Gastrocnemius medialis (tissue), 4 donors: Measurements from ENCODE around the gene LHFPL2.
A peak's percentile ranks its signal among the peaks of the same experiment; 100 is the strongest.

ENCODE experiments used
- POLR2A ChIP-seq, 2 donors: fragments of 450-650 bp; IDR thresholded peaks; one replicate each; pipeline ENCODE4 v1.6.1; 2017; ENCODE audit warnings: antibody characterized with exemption in 2 of 2, mild to moderate bottlenecking in 2 of 2, moderate library complexity in 2 of 2
- TF ChIP-seq, protein P1 (sequence below), 5 experiments: fragments of 450-650 bp in 3 of 5; fragments of 200-600 bp in 2 of 5; sonication (generic) in 2 of 5; IDR thresholded peaks in 4 of 5; conservative IDR thresholded peaks in 1 of 5; 1 replicate in 4 of 5; 2 replicates in 1 of 5; pipeline ENCODE4 v1.5.1; 2016 to 2019; ENCODE audit warnings: antibody characterized with exemption in 5 of 5, mild to moderate bottlenecking in 3 of 5, moderate library complexity in 3 of 5

DNA sequence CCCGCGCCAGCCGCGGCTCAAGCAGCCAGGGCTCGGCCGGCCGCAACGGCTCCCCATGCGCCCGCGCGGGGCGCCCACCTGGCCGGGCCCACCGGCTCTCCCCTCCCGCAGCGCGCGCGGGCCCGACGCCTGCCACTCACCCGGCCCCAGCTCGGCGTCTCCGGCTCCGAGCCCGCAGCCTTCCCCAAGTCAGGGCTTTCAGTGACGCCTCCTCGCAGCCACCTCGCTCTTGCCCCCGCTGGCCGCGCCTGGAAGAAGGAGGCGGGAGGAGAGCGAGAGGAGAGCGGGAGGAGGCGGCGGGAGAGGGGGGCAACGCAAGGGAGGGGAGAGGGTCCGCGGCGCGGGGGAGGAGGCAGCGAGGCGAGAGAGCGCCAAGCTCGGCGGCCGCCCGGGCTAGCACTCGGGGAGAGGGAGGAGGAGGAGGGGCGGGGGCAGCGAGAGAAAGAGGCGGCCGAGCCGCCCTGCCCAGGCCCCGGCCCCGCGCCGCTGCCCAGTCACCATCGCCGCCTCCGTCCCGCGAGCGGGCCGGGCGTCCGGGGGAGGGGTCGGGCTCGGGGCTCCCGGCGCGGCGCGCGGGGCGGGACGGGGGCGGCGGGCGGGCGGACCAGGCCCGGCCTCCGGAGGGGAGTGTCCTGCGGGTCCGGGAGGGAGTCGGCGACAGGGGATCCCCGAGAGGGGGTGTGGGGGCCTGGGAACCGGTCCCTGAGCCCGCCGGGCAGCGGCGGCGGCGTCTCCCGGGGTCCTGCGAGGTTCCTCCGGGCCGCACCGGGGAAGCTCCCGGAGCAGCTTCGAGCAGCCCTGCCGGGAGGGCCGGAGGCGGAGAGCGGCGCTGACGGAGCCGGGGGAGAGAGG is at the start of gene LHFPL2:
- TF ChIP-seq, protein P1, sequence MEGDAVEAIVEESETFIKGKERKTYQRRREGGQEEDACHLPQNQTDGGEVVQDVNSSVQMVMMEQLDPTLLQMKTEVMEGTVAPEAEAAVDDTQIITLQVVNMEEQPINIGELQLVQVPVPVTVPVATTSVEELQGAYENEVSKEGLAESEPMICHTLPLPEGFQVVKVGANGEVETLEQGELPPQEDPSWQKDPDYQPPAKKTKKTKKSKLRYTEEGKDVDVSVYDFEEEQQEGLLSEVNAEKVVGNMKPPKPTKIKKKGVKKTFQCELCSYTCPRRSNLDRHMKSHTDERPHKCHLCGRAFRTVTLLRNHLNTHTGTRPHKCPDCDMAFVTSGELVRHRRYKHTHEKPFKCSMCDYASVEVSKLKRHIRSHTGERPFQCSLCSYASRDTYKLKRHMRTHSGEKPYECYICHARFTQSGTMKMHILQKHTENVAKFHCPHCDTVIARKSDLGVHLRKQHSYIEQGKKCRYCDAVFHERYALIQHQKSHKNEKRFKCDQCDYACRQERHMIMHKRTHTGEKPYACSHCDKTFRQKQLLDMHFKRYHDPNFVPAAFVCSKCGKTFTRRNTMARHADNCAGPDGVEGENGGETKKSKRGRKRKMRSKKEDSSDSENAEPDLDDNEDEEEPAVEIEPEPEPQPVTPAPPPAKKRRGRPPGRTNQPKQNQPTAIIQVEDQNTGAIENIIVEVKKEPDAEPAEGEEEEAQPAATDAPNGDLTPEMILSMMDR (IDR thresholded peaks at IDR 0.05 in 4 of 5, conservative IDR thresholded peaks at IDR 0.05 in 1 of 5): peak in 1 of 5 experiments; percentile 5
- TF ChIP-seq POLR2A (IDR thresholded peaks at IDR 0.05): peak; percentile 43 to 50
